ENCODE measurements around the gene CCDC192.

DNA sequence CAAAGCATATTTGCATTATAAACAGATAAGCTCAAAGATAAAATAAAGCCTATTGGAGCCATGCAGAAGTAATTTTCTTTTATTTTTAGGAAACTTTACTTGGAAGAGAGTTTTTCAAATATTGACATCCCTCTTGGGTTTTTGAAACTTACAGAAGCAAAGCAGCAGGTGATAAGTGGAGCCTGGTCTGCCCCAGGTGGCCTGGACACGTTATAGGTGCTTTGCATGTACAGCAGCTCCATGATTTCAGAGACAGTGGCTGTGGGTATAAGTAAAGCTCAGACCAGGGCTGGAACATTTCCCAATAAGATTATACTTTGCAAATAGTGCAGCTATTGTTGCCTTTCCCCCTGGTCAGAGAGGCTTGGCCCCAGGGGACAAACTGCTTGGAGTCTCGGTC, 51.5 kb downstream of the CCDC192 start:
- TF ChIP-seq CTCF (conservative IDR thresholded peaks at IDR 0.05; ENCODE audit: low read depth, low read length), result no peak
- no peak for TF ChIP-seq EZH2 (IDR thresholded peaks at IDR 0.05; ENCODE audit: borderline replicate concordance, low read depth, low read length, poor library complexity, severe bottlenecking)
